H9 (cell line): Measurements from ENCODE around the gene RXRB. TPM values are rescaled to one million over a fixed set of nuclear protein-coding genes. Genes with fewer than 3 reads are reported as not detected.

Experiments used
- DNase-seq: peaks from one replicate; pipeline ENCODE4 v3.0.0-alpha.2; 2017
- H2AFZ ChIP-seq: one replicate; pipeline ENCODE4 v1.6.1; 2013; ENCODE audit warnings: mild to moderate bottlenecking, low read length, control low read depth, moderate library complexity
- H2AK5ac ChIP-seq: 2 replicates; pipeline ENCODE4 v1.6.1; 2013; ENCODE audit warnings: low read length, control low read depth, mixed read lengths; ENCODE audit not compliant: insufficient read length
- H2BK120ac ChIP-seq: one replicate; pipeline ENCODE4 v1.6.1; 2013; ENCODE audit warnings: low read depth, mild to moderate bottlenecking, low read length, control low read depth, inconsistent platforms; ENCODE audit not compliant: poor library complexity, severe bottlenecking
- H2BK12ac ChIP-seq: 2 replicates; pipeline ENCODE4 v1.6.1; 2013; ENCODE audit warnings: low read length, control low read depth, mixed read lengths, low read depth; ENCODE audit not compliant: insufficient read length
- H2BK15ac ChIP-seq: 2 replicates; pipeline ENCODE4 v1.6.1; 2013; ENCODE audit warnings: low read depth, low read length, control low read depth
- H2BK20ac ChIP-seq: one replicate; pipeline ENCODE4 v1.6.1; 2013; ENCODE audit warnings: low read depth, mild to moderate bottlenecking, low read length, control low read depth, inconsistent platforms; ENCODE audit not compliant: poor library complexity, severe bottlenecking
- H2BK5ac ChIP-seq: 2 replicates; pipeline ENCODE4 v1.6.1; 2013; ENCODE audit warnings: low read length, control low read depth, mixed read lengths; ENCODE audit not compliant: insufficient read length
- H3K14ac ChIP-seq: 2 replicates; pipeline ENCODE4 v1.6.1; 2013; ENCODE audit warnings: low read length, control low read depth; ENCODE audit not compliant: insufficient read depth
- H3K18ac ChIP-seq: 2 replicates; pipeline ENCODE4 v1.6.1; 2013; ENCODE audit warnings: low read depth, mild to moderate bottlenecking, mixed read lengths, low read length, control low read depth; ENCODE audit not compliant: insufficient read length
- H3K23ac ChIP-seq: 2 replicates; pipeline ENCODE4 v1.6.1; 2013; ENCODE audit warnings: low read length, control low read depth, mixed read lengths, low read depth; ENCODE audit not compliant: insufficient read length
- H3K23me2 ChIP-seq: 2 replicates; pipeline ENCODE4 v1.6.1; 2013; ENCODE audit warnings: low read depth, mild to moderate bottlenecking, mixed read lengths, low read length, control low read depth; ENCODE audit not compliant: insufficient read length, poor library complexity, severe bottlenecking
- H3K27ac ChIP-seq: 2 replicates; pipeline ENCODE4 v1.5.1; 2013; ENCODE audit warnings: low read length, control low read depth, mixed read lengths, low read depth; ENCODE audit not compliant: insufficient read length
- H3K27me3 ChIP-seq: 2 replicates; pipeline ENCODE4 v1.6.1; 2013; ENCODE audit warnings: low read length, control low read depth, inconsistent platforms; ENCODE audit not compliant: insufficient read depth
- H3K4ac ChIP-seq: 2 replicates; pipeline ENCODE4 v1.6.1; 2013; ENCODE audit warnings: low read depth, mild to moderate bottlenecking, control low read depth, inconsistent platforms, low read length, moderate library complexity
- H3K4me1 ChIP-seq: 2 replicates; pipeline ENCODE4 v1.6.1; 2013; ENCODE audit warnings: low read length, control low read depth, inconsistent platforms; ENCODE audit not compliant: insufficient read depth
- H3K4me2 ChIP-seq: 2 replicates; pipeline ENCODE4 v1.6.1; 2013; ENCODE audit warnings: low read length, control low read depth, mixed read lengths; ENCODE audit not compliant: insufficient read length, insufficient read depth
- H3K56ac ChIP-seq: 2 replicates; pipeline ENCODE4 v1.6.1; 2013; ENCODE audit warnings: low read depth, mild to moderate bottlenecking, mixed read lengths, low read length, control low read depth; ENCODE audit not compliant: insufficient read length
- H3K79me1 ChIP-seq: 2 replicates; pipeline ENCODE4 v1.6.1; 2013; ENCODE audit warnings: low read depth, mild to moderate bottlenecking, moderate library complexity, low read length, control low read depth, inconsistent platforms; ENCODE audit not compliant: insufficient read depth, poor library complexity, severe bottlenecking
- H3K79me2 ChIP-seq: 2 replicates; pipeline ENCODE4 v1.6.1; 2013; ENCODE audit warnings: low read length, control low read depth, inconsistent platforms; ENCODE audit not compliant: insufficient read depth
- H3K9ac ChIP-seq: 2 replicates; pipeline ENCODE4 v1.6.1; 2013; ENCODE audit warnings: low read length, control low read depth, mixed read lengths; ENCODE audit not compliant: insufficient read length; ENCODE audit errors: extremely low read depth
- H3K9me3 ChIP-seq: one replicate; pipeline ENCODE4 v1.6.1; 2013; ENCODE audit warnings: low read depth, low read length, inconsistent platforms; ENCODE audit not compliant: control insufficient read depth
- H3T11ph ChIP-seq: one replicate; pipeline ENCODE4 v1.6.1; 2013; ENCODE audit warnings: mild to moderate bottlenecking, low read length, control low read depth, inconsistent platforms
- H4K20me1 ChIP-seq: one replicate; pipeline ENCODE4 v1.6.1; 2013; ENCODE audit not compliant: control insufficient read depth, insufficient read length, insufficient read depth
- H4K5ac ChIP-seq: 2 replicates; pipeline ENCODE4 v1.6.1; 2013; ENCODE audit warnings: low read depth, mild to moderate bottlenecking, mixed read lengths, low read length, control low read depth; ENCODE audit not compliant: insufficient read length
- H4K8ac ChIP-seq: replicated peaks from 2 replicates; pipeline ENCODE4 v1.6.1; 2013; ENCODE audit warnings: low read length, control low read depth, mixed read lengths, low read depth; ENCODE audit not compliant: insufficient read length
- H4K91ac ChIP-seq: 2 replicates; pipeline ENCODE4 v1.6.1; 2013; ENCODE audit warnings: low read depth, mild to moderate bottlenecking, moderate library complexity, mixed read lengths, low read length, control low read depth; ENCODE audit not compliant: insufficient read length
- H3K27ac Mint-ChIP-seq, 3 experiments: 2 replicates in 2 of 3; 3 replicates in 1 of 3; pipeline ENCODE4 v1.8.0; 2020 to 2021; ENCODE audit warnings: mixed read lengths in 3 of 3, mild to moderate bottlenecking in 1 of 3, moderate library complexity in 1 of 3
- H3K27me3 Mint-ChIP-seq: 2 replicates; pipeline ENCODE4 v1.8.0; 2021; ENCODE audit warnings: low read depth, mild to moderate bottlenecking, moderate library complexity, mixed read lengths
- H3K36me3 Mint-ChIP-seq, 3 experiments: 2 replicates in 2 of 3; 3 replicates in 1 of 3; pipeline ENCODE4 v1.8.0; 2020 to 2021; ENCODE audit warnings: low read depth in 3 of 3, mixed read lengths in 3 of 3; ENCODE audit not compliant: insufficient read depth in 1 of 3
- H3K4me1 Mint-ChIP-seq, 2 experiments: 2 replicates each; pipeline ENCODE4 v1.8.0; 2020; ENCODE audit warnings: mixed read lengths in 2 of 2
- H3K4me3 Mint-ChIP-seq, 2 experiments: 2 replicates in 1 of 2; 3 replicates in 1 of 2; pipeline ENCODE4 v1.8.0; 2020 to 2021; ENCODE audit warnings: mild to moderate bottlenecking in 2 of 2, mixed read lengths in 2 of 2, moderate library complexity in 1 of 2
- H3K9me3 Mint-ChIP-seq, 2 experiments: 2 replicates in 1 of 2; 3 replicates in 1 of 2; pipeline ENCODE4 v1.8.0; 2020; ENCODE audit warnings: mild to moderate bottlenecking in 2 of 2, mixed read lengths in 2 of 2, moderate library complexity in 1 of 2
- WGBS: extraction: QIAGEN DNeasy Blood & Tissue Kit; methylation state at CpG from one replicate; pipeline ENCODE4 v1.1.7; 2013; ENCODE audit warnings: missing lambda C conversion rate, low lambda C conversion rate, mixed read lengths; ENCODE audit not compliant: insufficient read length; ENCODE audit errors: extremely low coverage; 5-methylcytosine and 5-hydroxymethylcytosine counted together
- total RNA-seq: library from RNA; stranded (reverse); gene quantifications from 2 replicates; pipeline ENCODE4 v1.2.1, GENCODE V29; 2021
- TF ChIP-seq, protein P1 (sequence below): fragments of 200-600 bp; sonication (generic); conservative IDR thresholded peaks from 3 replicates; pipeline ENCODE4 v1.8.0; 2021; ENCODE audit warnings: antibody characterized with exemption, mild to moderate bottlenecking

RXRB gene
- total RNA-seq, 1 experiment from 2014 or later = 14.8 TPM

DNA sequence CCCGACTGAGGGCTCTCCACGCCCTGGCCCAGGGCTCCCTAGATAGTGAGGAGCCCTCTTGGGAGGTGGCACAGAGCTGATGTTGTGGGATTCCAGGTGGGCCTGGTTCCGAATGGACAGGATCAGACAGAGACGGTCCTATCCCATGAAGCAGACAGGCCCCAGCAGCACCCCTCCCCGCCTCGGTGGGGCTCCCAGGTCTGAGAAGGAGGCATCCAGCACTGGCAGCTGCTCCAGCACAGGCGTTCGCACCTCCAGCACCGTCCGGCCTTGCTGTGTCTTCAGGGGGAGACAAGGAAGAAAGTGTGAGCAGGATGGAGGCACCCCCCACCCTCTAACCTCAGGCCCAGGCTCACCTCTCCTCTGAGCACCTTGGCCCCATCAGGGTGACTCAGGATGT lies 36.9 kb downstream of the RXRB start:
- Mint-ChIP-seq H3K27me3 (peaks cover 33% of the 10 kb centered on the region), H3K27ac (no peak overlapping the region), H3K4me1 (peaks cover 23 to 30% of the 10 kb centered on the region in 2 experiments), H3K4me3 (no peak overlapping the region; a peak in 1 of 5 replicates), H3K9me3 (no peaks in the 10 kb centered on the region), H3K36me3 (no peaks in the 10 kb centered on the region)
- Histone ChIP-seq H3K56ac (no peak overlapping the region), H3K23me2 (peaks cover 5% of the 10 kb centered on the region), H3K27ac (no peak overlapping the region), H4K91ac (no peak overlapping the region), H2AK5ac (no peak overlapping the region), H2BK15ac (no peak overlapping the region), H3K14ac (no peak overlapping the region), H4K5ac (no peak overlapping the region), H3K23ac (no peak overlapping the region), H3K27me3 (peaks cover 2% of the 10 kb centered on the region; the same call in 1 of the 2 replicates), H3K79me2 (no peaks in the 10 kb centered on the region), H3K9me3 (no peaks in the 10 kb centered on the region), H3T11ph (no peak overlapping the region), H2BK120ac (no peak overlapping the region), H3K4me2 (no peak overlapping the region), H2BK20ac (no peak overlapping the region), H2AFZ (no peak overlapping the region), H4K8ac (no peak overlapping the region), H3K18ac (no peak overlapping the region), H3K4ac (no peak overlapping the region), H2BK12ac (no peak overlapping the region), H3K9ac (no peak overlapping the region), H3K4me1 (no peaks in the 10 kb centered on the region; the same call in 1 of the 2 replicates), H3K79me1 (no peaks in the 10 kb centered on the region), H2BK5ac (no peak overlapping the region), H4K20me1 (peaks cover 3% of the 10 kb centered on the region)
- WGBS = no CpG with 5 or more reads among the region's 10 CpGs
- TF ChIP-seq, protein P1, sequence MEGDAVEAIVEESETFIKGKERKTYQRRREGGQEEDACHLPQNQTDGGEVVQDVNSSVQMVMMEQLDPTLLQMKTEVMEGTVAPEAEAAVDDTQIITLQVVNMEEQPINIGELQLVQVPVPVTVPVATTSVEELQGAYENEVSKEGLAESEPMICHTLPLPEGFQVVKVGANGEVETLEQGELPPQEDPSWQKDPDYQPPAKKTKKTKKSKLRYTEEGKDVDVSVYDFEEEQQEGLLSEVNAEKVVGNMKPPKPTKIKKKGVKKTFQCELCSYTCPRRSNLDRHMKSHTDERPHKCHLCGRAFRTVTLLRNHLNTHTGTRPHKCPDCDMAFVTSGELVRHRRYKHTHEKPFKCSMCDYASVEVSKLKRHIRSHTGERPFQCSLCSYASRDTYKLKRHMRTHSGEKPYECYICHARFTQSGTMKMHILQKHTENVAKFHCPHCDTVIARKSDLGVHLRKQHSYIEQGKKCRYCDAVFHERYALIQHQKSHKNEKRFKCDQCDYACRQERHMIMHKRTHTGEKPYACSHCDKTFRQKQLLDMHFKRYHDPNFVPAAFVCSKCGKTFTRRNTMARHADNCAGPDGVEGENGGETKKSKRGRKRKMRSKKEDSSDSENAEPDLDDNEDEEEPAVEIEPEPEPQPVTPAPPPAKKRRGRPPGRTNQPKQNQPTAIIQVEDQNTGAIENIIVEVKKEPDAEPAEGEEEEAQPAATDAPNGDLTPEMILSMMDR = no peak
- DNase-seq = no peak
